NB4 (cell line): ENCODE measurements around the gene ARF4.

Experiments used
- DNase-seq: peaks from one replicate; pipeline ENCODE4 v3.0.0; 2010; ENCODE audit warnings: low read depth
- H3K4me3 ChIP-seq: one replicate; pipeline ENCODE4 v1.5.1; 2011; ENCODE audit warnings: mild to moderate bottlenecking, low read depth, low read length, moderate library complexity
- MYC ChIP-seq: IDR thresholded peaks from 2 replicates; pipeline ENCODE4 v1.6.1; 2011; ENCODE audit warnings: low read depth, low read length
- POLR2A ChIP-seq: IDR thresholded peaks from 2 replicates; pipeline ENCODE4 v1.6.1; 2011; ENCODE audit warnings: mild to moderate bottlenecking; ENCODE audit not compliant: insufficient read length; ENCODE audit errors: extremely low read depth
- TF ChIP-seq, protein P1 (sequence below): IDR thresholded peaks from 2 replicates; pipeline ENCODE4 v1.6.1; 2011; ENCODE audit warnings: low read depth, low read length
- TF ChIP-seq, protein P2 (sequence below): IDR thresholded peaks from one replicate; pipeline ENCODE4 v1.5.1; 2012; ENCODE audit warnings: low read depth, low read length

ARF4 gene

GRCh38 chr3:57575966-57576626 is 21.0 kb downstream of the ARF4 start:
- no peak for DNase-seq
- no peak overlapping the region for H3K4me3 ChIP-seq
- TF ChIP-seq, protein P1, sequence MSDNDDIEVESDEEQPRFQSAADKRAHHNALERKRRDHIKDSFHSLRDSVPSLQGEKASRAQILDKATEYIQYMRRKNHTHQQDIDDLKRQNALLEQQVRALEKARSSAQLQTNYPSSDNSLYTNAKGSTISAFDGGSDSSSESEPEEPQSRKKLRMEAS: no peak
- TF ChIP-seq, protein P2, sequence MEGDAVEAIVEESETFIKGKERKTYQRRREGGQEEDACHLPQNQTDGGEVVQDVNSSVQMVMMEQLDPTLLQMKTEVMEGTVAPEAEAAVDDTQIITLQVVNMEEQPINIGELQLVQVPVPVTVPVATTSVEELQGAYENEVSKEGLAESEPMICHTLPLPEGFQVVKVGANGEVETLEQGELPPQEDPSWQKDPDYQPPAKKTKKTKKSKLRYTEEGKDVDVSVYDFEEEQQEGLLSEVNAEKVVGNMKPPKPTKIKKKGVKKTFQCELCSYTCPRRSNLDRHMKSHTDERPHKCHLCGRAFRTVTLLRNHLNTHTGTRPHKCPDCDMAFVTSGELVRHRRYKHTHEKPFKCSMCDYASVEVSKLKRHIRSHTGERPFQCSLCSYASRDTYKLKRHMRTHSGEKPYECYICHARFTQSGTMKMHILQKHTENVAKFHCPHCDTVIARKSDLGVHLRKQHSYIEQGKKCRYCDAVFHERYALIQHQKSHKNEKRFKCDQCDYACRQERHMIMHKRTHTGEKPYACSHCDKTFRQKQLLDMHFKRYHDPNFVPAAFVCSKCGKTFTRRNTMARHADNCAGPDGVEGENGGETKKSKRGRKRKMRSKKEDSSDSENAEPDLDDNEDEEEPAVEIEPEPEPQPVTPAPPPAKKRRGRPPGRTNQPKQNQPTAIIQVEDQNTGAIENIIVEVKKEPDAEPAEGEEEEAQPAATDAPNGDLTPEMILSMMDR: no peak
- no peak for TF ChIP-seq MYC
- TF ChIP-seq POLR2A: no peak

GRCh38 chr3:57572096-57572495 is 25.0 kb downstream of the ARF4 start:
- no peak for DNase-seq
- no peak for TF ChIP-seq POLR2A
- TF ChIP-seq MYC: no peak
- TF ChIP-seq, protein P1: no peak
- TF ChIP-seq, protein P2: no peak
- no peak overlapping the region for H3K4me3 ChIP-seq

DNA sequence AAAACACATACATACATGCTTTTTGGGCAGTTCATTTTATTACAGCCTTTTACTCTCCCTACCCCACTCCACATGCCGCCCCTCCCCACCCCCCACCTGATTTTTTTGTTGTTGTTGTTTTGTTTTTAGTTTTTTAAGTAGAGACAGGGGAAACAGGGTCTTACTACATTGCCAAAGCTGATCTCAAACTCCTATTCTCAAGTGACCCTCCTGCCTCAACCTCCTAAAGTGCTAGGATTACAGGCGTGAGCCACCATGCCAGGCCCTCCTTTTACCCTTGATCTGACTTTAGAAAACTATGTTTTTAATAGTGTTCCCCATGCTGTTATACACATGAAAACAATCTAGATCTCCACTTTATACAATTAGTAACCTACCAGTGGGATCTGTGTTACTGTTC is 26.3 kb downstream of the ARF4 start:
- TF ChIP-seq POLR2A (no peak), MYC (no peak)
- TF ChIP-seq, protein P1: no peak
- TF ChIP-seq, protein P2: no peak
- DNase-seq: no peak
- H3K4me3 ChIP-seq: no peak overlapping the region

DNA sequence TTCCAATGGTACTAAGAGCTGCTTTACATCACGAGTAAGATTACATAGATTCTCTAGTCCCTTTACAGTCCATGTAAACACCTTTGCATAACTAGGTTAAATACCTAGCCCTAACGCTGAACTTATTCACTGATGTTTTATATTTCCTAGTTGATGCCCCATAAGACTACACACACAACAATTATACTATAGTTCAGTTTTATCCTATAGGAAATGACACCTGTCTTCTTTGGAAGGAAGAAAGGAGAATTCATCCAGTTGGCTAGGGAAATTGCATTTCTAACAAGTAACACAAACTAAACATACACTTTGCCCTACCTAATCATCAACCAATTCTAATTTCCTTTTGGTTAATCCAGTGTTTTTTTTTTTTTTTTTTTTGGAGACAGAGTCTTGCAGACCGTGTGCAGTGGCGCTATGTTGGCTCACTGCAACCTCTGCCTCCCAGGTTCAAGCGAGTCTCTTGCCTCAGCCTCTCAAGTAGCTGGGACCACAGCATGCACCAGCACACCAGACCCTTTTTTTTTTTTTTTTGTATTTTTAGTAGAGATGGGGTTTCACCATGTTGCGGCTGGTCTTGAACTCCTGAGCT is 27.2 kb downstream of the ARF4 start:
- no peak for DNase-seq
- TF ChIP-seq, protein P1: no peak
- TF ChIP-seq, protein P2: no peak
- no peak for TF ChIP-seq MYC
- no peak for TF ChIP-seq POLR2A
- H3K4me3 ChIP-seq: no peak overlapping the region

DNA sequence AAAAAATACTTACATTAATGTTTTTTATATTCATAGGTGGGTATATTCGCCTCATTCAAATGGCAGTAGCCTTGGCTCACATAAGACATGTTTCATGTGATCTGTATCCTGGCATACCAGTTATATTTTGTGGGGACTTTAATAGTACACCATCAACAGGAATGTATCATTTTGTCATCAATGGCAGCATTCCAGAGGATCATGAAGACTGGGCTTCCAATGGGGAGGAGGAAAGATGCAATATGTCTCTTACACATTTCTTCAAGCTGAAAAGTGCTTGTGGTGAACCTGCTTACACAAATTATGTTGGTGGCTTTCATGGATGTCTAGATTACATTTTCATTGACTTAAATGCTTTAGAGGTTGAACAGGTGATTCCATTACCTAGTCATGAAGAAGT is 37.6 kb downstream of the ARF4 start:
- H3K4me3 ChIP-seq: peak overlapping the region; percentile 48
- TF ChIP-seq, protein P1: no peak
- TF ChIP-seq, protein P2: no peak
- TF ChIP-seq POLR2A (no peak), MYC (no peak)
- no peak for DNase-seq

DNA sequence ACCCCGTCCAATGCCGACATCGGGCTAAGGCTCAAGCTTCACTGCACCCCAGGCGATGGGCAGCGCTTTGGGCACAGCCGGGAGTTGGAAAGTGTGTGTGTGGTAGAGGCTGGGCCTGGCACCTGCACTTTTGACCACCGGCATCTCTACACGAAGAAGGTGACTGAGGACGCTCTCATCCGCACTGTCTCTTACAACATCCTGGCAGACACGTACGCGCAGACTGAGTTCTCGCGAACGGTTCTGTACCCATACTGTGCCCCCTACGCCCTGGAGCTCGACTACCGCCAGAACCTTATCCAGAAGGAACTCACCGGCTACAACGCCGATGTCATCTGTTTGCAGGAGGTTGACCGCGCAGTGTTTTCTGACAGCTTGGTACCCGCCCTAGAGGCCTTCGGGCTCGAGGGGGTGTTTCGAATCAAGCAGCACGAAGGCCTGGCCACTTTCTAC is 40.0 kb downstream of the ARF4 start:
- TF ChIP-seq MYC (no peak), POLR2A (no peak)
- TF ChIP-seq, protein P1: no peak
- TF ChIP-seq, protein P2: no peak
- peak; percentile 73 for DNase-seq
- H3K4me3 ChIP-seq: peak overlapping the region; percentile 92
